GM12872 (cell line): ENCODE data around the gene PHF11.

Experiments used
- TF ChIP-seq, protein P1 (sequence below): IDR thresholded peaks from 3 replicates; pipeline ENCODE4 v1.5.1; 2011; ENCODE audit warnings: low read depth, mild to moderate bottlenecking, low read length, moderate library complexity; ENCODE audit not compliant: insufficient read depth

The PHF11 gene

DNA sequence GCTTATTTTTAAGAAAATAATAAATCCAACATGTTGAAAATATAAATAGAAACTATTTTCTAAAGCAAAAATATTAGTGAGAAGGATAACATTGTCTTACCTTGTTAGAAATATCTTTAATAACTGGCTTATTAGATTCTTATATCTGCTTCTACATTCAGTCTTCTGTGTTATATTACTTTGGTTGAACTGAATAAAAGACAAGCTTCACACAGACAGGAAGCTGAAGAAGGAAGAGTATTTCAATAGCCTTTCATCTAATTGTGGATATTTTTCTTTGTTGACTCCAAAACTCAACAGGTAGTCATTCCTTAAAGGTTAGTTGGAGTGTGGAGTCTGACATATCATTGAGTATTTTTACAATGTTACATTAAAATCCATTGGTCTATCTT, 40.8 kb upstream of the PHF11 start:
- TF ChIP-seq, protein P1, sequence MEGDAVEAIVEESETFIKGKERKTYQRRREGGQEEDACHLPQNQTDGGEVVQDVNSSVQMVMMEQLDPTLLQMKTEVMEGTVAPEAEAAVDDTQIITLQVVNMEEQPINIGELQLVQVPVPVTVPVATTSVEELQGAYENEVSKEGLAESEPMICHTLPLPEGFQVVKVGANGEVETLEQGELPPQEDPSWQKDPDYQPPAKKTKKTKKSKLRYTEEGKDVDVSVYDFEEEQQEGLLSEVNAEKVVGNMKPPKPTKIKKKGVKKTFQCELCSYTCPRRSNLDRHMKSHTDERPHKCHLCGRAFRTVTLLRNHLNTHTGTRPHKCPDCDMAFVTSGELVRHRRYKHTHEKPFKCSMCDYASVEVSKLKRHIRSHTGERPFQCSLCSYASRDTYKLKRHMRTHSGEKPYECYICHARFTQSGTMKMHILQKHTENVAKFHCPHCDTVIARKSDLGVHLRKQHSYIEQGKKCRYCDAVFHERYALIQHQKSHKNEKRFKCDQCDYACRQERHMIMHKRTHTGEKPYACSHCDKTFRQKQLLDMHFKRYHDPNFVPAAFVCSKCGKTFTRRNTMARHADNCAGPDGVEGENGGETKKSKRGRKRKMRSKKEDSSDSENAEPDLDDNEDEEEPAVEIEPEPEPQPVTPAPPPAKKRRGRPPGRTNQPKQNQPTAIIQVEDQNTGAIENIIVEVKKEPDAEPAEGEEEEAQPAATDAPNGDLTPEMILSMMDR: no peak

DNA sequence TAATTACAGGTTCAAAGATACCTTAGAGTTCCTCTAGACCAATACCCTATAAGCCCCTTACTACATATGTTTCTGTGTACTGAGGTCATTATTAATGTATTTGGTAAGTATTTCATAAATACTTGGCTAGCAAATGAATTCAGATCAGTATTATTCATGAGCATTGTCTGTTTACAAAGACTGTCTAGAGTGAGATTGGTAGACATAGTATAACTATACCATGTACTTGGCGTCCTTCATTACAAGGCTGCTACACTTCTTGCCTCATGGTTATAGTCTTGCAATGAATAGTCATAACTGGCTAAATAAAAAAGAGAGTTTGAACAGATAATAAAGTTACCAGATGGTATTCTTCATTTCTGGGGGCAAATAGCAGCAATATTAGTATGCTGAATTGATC, 39.6 kb upstream of the PHF11 start:
- TF ChIP-seq, protein P1: no peak

DNA sequence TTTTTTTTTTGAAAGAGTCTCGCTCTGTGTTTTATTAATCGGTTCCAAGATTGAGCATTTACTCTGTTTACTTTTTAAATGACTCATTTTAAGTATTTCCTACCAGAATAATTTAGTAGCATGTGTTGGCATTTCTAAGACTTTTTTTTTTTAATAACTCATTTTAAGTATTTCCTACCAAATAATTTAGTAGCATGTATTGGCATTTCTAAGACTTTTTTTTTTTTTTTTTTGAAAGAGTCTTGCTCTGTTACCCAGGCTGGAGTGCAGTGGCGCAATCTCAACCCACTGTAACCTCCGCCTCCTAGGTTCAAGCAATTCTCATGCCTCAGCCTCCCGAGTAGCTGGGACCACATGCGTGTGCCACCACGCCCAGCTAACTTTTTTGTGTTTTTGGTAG, 38.5 kb upstream of the PHF11 start:
- TF ChIP-seq, protein P1: no peak

DNA sequence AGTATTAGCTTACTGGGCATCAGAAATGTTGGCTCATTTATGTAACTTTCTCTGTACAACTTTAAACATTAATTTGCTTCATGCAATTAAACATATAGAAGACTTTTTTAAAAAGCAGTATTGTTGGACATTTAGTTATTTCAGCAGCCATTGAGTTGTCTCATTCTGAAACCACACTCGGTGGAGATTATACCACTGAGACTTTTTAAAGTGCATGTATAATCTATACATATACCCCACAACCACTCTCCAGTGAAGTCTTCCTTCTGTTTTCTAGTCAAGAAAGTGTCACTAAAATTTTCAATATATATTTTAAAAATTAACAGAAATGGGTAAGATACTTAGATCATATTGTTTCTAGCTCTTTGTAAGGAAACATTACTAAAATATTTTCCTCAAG, 36.2 kb upstream of the PHF11 start:
- TF ChIP-seq, protein P1: no peak

DNA sequence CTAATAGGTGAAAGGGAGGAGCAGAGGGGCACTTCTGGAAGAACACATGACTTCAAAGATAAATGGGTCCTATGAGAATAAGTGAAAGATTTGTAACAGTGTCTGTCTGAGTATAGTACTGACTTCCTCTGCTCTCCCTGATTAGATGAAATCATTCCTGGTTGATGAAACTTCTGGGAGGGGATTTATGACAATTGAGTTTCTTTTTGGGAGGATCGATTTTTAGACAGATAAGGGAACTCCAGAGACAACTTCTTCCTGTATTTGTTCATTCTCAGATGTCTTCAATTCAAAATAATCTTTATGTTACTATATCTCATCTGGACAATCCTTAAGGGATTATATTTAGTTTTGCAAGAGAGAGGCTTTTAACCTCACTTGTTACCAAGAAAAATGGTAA, 31.7 kb upstream of the PHF11 start:
- TF ChIP-seq, protein P1: no peak

DNA sequence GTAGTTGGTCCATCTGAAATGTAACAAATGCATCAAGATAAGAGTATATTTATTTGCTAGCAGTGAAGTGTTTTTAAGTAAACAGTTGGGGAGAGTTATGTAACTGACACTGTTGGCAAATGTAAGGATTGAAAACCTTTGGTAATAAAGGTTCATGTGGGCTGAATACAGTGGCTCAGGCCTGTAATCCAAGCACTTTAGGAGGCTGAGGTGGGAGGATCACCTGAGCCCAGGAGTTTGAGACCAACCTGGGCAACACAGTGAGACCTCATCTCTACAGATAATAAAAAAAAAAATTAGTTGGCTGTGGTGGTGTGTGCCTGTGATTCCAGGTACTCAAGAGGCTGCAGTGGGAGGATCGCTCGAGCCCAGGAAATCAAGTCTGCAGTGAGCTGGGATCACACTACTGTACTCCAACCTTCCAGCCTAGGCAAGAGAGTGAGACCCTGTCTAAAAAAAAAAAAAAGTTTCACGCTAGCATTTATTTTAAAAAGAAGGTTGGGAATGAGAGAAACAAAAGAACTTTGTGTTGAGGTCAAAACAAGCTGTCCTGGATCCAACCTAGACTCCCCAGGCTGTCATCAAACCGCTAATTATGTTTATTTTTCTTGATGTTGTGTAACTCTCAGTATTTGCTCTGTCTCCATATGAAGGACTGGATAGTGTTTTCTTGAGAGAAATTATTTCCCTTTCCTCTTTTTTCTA, 31.0 kb upstream of the PHF11 start:
- TF ChIP-seq, protein P1: no peak

DNA sequence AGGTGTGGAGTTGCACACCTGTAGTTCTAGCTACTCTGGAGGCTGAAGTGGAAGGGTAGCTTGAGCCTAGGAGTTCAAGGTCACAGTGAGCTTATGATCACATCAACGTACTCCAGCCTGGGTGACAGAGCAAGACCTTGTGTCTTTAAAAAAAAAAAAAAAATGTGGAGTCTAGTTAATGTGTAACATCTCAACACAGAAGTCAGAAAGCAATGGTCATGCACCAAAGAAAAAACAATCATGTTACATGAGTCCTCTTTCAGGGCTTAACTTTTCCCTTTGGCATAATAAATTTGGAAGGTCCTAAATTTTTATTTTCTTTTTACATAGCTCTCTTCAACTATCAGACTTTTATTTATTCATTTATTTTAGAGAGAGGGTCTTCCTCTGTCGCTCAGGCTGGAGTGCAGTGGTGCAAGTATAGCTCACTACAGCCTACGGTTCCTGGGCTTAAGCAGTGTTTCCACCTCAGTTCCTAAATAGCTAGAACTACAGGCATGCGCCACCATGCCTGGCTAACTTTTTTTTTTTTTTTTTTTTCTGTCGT, 29.4 kb upstream of the PHF11 start:
- TF ChIP-seq, protein P1: no peak

DNA sequence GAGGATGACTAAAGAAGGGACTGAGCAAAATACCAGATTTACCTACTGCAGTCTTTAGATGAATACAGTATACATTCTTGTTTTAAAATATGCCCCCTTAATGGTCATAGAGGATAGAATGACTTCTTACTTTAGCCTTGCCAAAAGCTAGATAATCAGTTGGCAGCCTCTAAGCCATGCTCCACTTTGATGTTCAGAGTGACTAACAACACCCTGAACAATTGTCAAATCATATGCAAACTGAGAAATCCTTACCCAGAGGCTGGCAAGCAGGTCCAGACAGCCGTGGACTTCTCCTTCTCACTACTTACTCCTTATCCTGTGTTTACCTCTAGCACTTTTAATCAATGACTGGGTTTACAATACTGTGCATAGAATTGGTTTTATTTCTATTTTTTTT, 23.6 kb upstream of the PHF11 start:
- TF ChIP-seq, protein P1: no peak
